AG10803 (cell line): ENCODE data around the gene OTOF.

Experiments used
- DNase-seq: peaks from one replicate; pipeline ENCODE4 v3.0.0; 2010; ENCODE audit warnings: low read depth
- H3K4me3 ChIP-seq: 2 replicates; pipeline ENCODE4 v1.5.1; 2011; ENCODE audit warnings: mild to moderate bottlenecking, low read length, control low read depth
- CTCF ChIP-seq: conservative IDR thresholded peaks from 2 replicates; pipeline ENCODE4 v1.5.1; 2011; ENCODE audit warnings: mild to moderate bottlenecking, low read length, control low read depth, inconsistent platforms

The OTOF gene

DNA sequence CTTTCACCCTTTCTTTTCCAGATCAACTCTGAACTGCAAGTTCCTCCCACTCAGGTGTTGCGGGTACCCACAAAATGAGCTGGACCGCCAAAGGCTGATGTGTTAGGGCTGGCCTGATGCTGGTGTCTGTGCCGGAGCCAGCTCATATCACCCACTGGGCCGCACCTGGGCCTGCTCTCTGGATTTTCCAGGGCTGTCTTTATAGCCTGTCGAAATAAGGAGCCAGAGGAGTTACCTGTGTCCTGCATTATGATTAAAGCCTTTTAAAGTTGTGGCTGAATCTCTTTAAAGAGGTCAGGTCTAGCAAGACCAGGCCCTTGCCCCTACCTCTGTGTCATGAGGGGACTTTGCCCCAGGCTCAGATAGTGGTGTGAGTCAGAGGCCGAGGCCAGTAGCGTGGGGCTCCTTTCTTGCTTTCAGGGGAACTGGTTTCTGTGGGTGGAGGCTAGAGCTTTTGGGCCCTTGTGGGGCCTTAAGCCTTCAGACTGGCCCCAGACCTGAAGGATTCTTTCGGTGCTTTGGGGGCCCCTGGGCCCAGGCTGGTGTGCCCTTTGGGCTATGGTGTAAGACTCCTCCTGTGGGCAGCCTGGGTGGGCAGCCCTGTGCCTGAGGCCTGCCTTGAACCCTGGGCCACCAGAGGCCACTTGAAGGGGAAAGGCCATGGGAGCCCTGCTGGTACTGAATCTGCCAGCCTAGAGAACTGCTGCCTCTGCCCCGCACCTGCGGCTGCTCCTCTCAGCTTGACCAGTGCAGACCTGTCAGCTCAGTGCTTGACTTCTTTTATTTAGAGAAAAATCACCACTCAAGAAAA is 21.3 kb downstream of the OTOF start:
- no peak for TF ChIP-seq CTCF
- no peak for DNase-seq
- no peak overlapping the region for H3K4me3 ChIP-seq

GRCh38 chr2:26455670-26456439 is 22.1 kb downstream of the OTOF start:
- no peak for TF ChIP-seq CTCF

GRCh38 chr2:26455037-26455669 is 22.8 kb downstream of the OTOF start:
- H3K4me3 ChIP-seq: no peak overlapping the region
- DNase-seq: no peak
- no peak for TF ChIP-seq CTCF

More at GRCh38 chr2:26455670-26456439, 22.1 kb downstream of the OTOF start:
- DNase-seq: no peak
- H3K4me3 ChIP-seq: no peak overlapping the region

DNA sequence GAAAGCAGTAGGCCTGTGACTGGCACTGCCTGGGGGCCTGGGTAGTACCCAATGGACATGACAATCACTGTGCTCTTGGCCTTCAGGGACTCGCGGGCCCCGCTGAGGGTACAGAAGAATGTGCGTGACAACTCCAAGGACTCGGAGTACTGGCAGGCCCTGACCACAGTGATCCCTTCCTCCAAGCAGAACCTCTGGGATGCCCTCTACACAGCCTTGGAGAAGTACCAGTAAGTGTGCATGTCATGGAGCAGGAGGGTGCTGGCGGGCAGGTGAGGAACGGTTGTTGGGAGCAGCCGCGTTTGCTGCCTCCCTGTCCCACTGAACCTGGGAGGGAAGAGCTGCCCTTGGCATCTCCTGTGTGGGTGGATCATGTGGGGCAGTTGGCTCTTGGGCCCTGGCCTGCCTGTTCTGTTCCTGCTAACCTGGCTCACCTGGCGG is 23.3 kb downstream of the OTOF start:
- DNase-seq: no peak
- TF ChIP-seq CTCF: no peak
- H3K4me3 ChIP-seq: no peak overlapping the region

DNA sequence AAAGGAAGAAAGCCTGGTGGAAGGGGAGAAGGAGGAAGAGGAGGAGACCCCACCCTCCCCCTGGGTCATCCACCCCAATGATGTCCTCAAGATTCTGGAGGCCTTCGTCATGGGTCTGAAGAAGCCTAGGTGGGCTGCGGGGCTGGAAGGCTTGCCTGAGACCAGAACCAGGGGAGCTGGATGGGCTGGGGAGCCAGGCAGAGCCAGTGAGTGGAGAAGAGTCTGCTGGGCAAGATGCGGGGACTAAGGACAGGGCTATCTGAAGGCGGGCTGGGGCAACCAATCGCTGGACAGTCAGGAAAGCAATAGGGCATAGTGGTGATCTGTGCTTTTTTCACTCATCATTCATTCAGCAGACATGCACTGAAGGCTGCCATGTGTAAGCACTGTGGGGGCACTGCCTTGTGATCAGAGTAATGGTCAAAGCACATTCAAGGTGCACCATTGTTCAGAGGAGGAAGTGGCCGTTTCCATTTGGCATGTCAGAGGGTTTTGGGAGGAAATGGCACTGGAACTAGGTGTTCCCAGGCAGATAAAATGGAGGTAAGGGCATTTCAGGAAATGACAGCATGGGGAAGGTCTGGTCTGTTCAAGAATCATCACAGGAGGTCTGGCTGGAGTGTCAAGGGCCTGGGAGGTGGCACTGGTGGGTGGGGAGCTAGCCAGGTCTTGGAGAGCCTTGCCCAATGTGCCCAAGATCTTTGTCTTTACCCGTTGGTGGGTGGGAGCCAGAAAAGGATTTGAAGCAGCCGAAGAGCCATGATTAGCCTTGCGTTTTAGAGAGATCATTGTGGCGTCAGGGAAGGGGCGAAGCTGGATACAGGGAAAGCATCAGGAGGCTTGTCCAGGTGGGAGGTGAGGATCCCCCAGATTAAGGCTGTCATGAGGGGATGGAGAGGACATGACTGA is 24.2 kb downstream of the OTOF start:
- no peak for DNase-seq
- no peak overlapping the region for H3K4me3 ChIP-seq
- no peak for TF ChIP-seq CTCF

DNA sequence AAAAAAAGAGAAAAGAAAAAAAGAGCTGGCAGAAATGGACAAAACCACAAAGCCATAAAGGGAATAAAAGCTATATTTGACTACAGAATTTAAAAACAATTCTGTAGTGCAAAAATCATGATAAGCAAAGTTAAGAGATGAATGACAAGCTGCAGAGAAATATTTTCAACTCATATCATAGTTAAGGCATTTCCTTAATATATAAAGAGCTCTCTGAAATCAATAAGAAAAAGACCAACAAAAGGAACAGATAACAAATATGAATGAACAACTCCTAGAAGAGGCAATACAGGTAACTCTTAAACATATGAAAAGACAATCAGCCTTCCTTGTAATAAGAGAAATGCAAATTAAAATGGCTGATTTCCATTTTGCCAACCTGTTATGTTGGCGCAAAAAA is 26.2 kb downstream of the OTOF start:
- no peak overlapping the region for H3K4me3 ChIP-seq
- no peak for DNase-seq
- TF ChIP-seq CTCF: no peak
